HFFc6 (cell line): ENCODE data around the gene CIAPIN1. TPM values are rescaled to one million over a fixed set of nuclear protein-coding genes. Genes with fewer than 3 reads are reported as not detected.
"Not testable (repeated sequence)": the region's sequence is repeated elsewhere in the genome, so short reads cannot be mapped to it uniquely, and the experiment has no call there.

Experiments used
- DNase-seq: peaks from one replicate; pipeline ENCODE4 v3.0.0-alpha.2; 2018
- H3K27ac Mint-ChIP-seq: 2 replicates; pipeline ENCODE4 v1.8.0; 2020; ENCODE audit warnings: mild to moderate bottlenecking, mixed read lengths
- H3K27me3 Mint-ChIP-seq: 2 replicates; pipeline ENCODE4 v1.8.0; 2021; ENCODE audit warnings: mild to moderate bottlenecking, moderate library complexity, mixed read lengths; ENCODE audit not compliant: insufficient read depth
- H3K36me3 Mint-ChIP-seq: 2 replicates; pipeline ENCODE4 v1.8.0; 2021; ENCODE audit warnings: low read depth, mixed read lengths
- H3K4me1 Mint-ChIP-seq: 2 replicates; pipeline ENCODE4 v1.8.0; 2020; ENCODE audit warnings: low read depth, mixed read lengths
- H3K4me3 Mint-ChIP-seq: 2 replicates; pipeline ENCODE4 v1.8.0; 2020; ENCODE audit warnings: mild to moderate bottlenecking, moderate library complexity, mixed read lengths
- H3K9me3 Mint-ChIP-seq: 2 replicates; pipeline ENCODE4 v1.8.0; 2020; ENCODE audit warnings: mild to moderate bottlenecking, mixed read lengths
- total RNA-seq, 6 experiments: library from RNA; stranded (reverse); fragmentation: NEBNext Ultra II Directional; extraction: Animal tissue kit (Norgen Biotek cat#: 25700); gene quantifications; 2 replicates in 1 of 6; 3 replicates in 5 of 6; pipeline ENCODE4 v1.2.3, GENCODE V29; 2021
- TF ChIP-seq, protein P1 (sequence below): fragments of 200-600 bp; sonication (generic); IDR thresholded peaks from 2 replicates; pipeline ENCODE4 v1.5.0; 2021; ENCODE audit warnings: antibody characterized with exemption, mild to moderate bottlenecking

Gene CIAPIN1
- total RNA-seq, 6 experiments from 2014 or later, result 37.5 to 49.0 (median 46.8) TPM

DNA sequence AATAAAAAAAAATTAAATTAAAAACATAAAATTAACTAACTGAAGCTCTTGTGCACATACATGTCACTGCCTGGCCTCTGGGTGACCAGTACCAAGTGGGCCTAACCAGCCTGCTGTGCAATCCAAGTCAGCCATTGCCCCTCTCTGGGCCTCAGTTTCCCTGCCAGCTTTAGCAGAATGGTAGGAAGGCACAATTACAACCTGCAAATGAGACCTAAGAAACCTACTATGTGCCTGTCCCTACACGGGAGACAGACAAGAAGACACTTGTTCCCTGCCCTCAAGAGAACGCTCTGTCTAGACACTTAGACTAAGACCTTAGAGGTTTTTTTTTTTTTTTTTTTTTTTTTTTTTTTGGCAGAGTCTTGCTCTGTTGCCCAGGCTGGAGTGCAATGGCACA is 1.7 kb downstream of the CIAPIN1 start:
- H3K9me3 Mint-ChIP-seq, result peaks cover 7% of the 10 kb centered on the region
- peaks cover 17% of the 10 kb centered on the region for H3K36me3 Mint-ChIP-seq
- TF ChIP-seq, protein P1, sequence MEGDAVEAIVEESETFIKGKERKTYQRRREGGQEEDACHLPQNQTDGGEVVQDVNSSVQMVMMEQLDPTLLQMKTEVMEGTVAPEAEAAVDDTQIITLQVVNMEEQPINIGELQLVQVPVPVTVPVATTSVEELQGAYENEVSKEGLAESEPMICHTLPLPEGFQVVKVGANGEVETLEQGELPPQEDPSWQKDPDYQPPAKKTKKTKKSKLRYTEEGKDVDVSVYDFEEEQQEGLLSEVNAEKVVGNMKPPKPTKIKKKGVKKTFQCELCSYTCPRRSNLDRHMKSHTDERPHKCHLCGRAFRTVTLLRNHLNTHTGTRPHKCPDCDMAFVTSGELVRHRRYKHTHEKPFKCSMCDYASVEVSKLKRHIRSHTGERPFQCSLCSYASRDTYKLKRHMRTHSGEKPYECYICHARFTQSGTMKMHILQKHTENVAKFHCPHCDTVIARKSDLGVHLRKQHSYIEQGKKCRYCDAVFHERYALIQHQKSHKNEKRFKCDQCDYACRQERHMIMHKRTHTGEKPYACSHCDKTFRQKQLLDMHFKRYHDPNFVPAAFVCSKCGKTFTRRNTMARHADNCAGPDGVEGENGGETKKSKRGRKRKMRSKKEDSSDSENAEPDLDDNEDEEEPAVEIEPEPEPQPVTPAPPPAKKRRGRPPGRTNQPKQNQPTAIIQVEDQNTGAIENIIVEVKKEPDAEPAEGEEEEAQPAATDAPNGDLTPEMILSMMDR, result no peak
- no peak overlapping the region for H3K4me3 Mint-ChIP-seq
- no peak for DNase-seq
- no peak overlapping the region for H3K27ac Mint-ChIP-seq
- no peaks in the 10 kb centered on the region; the same call in 1 of the 2 replicates for H3K27me3 Mint-ChIP-seq
- H3K4me1 Mint-ChIP-seq, result peaks cover 31% of the 10 kb centered on the region

DNA sequence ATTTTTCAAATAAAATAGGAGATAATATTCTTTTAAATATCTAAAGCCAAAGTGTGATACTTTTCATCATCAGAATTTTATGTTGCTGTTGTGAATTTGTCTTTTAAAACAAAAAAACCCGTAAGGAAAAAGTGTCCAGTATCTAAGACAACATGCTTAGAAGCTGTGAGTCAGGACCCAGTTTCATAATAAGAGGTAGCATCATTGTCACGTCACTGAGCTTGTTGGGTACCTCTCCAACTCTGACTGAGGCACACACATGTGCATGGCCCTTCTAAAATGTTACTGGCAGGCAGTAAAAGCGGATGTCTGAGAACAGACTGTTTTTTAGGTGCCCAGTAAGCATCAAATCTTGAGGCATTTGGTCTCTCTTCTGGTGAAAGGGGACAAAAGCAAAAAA is 2.5 kb downstream of the CIAPIN1 start:
- peaks cover 15% of the 10 kb centered on the region for H3K9me3 Mint-ChIP-seq
- H3K27me3 Mint-ChIP-seq, result no peaks in the 10 kb centered on the region; the same call in 1 of the 2 replicates
- DNase-seq, result no peak
- H3K4me1 Mint-ChIP-seq, result peaks cover 31% of the 10 kb centered on the region
- no peak overlapping the region for H3K4me3 Mint-ChIP-seq
- peak overlapping the region; percentile 46; the same call in 1 of the 2 replicates for H3K27ac Mint-ChIP-seq
- H3K36me3 Mint-ChIP-seq, result peaks cover 25% of the 10 kb centered on the region
- TF ChIP-seq, protein P1, result no peak

DNA sequence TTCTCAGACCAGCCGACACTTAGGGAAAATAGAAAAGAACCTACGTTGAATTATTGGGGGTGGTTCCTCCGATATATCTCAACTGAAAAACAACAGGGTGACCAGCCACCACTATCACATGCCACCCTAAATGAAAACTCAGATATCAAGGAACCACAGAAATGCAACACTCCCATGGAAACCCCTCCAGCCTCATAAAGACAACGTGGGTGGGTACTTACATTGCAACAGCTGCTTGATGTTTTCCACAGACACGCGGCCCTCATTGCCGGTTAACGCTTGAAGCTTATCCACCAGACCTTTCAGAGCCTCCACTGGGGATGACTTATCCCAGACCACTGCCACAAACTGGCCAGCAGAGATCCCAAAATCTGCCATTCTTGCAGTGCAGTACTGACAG is 6.6 kb downstream of the CIAPIN1 start:
- H3K9me3 Mint-ChIP-seq, result peaks cover 16% of the 10 kb centered on the region
- H3K4me3 Mint-ChIP-seq, DNase-seq, H3K27me3 Mint-ChIP-seq, H3K4me1 Mint-ChIP-seq, H3K27ac Mint-ChIP-seq: not testable (repeated sequence)
- peaks cover 34% of the 10 kb centered on the region for H3K36me3 Mint-ChIP-seq

DNA sequence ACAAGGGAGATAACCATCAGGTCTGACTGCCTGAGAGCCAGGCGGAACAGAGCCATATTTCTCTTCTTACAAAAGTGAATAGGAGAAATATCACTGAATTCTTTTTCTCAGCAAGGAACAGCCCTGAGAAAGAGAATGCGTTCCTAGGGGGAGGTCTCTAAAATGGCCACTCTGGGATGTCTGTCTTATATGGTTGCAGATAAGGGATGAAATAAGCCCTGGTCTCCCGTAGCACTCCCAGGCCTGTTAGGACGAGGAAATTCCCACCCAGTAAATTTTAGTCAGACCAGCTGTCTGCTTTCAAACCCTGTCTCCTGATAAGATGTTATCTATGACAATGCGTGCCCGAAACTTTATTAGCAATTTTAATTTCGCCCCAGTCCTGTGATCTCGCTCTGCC is 7.2 kb downstream of the CIAPIN1 start:
- not testable (repeated sequence) for H3K4me1 Mint-ChIP-seq, DNase-seq, H3K27me3 Mint-ChIP-seq, H3K27ac Mint-ChIP-seq, H3K4me3 Mint-ChIP-seq
- H3K9me3 Mint-ChIP-seq, result peaks cover 16% of the 10 kb centered on the region
- peaks cover 34% of the 10 kb centered on the region for H3K36me3 Mint-ChIP-seq

- no peak for DNase-seq
- Mint-ChIP-seq H3K27ac (no peak overlapping the region), H3K9me3 (peaks cover 12% of the 10 kb centered on the region), H3K4me1 (no peaks in the 10 kb centered on the region), H3K27me3 (peaks cover 1% of the 10 kb centered on the region; the same call in 1 of the 2 replicates), H3K36me3 (peaks cover 35% of the 10 kb centered on the region), H3K4me3 (no peak overlapping the region)
- TF ChIP-seq, protein P1, result no peak
Measured at GRCh38 chr16:57435838-57436237, 11.3 kb downstream of the CIAPIN1 start.

- Mint-ChIP-seq H3K27me3 (peaks cover 1% of the 10 kb centered on the region; the same call in 1 of the 2 replicates), H3K4me1 (no peaks in the 10 kb centered on the region), H3K36me3 (peaks cover 26% of the 10 kb centered on the region), H3K4me3 (no peak overlapping the region), H3K9me3 (no peaks in the 10 kb centered on the region), H3K27ac (no peak overlapping the region)
- DNase-seq, result no peak
- TF ChIP-seq, protein P1, result no peak
Measured at GRCh38 chr16:57434003-57434402, 13.2 kb downstream of the CIAPIN1 start.

DNA sequence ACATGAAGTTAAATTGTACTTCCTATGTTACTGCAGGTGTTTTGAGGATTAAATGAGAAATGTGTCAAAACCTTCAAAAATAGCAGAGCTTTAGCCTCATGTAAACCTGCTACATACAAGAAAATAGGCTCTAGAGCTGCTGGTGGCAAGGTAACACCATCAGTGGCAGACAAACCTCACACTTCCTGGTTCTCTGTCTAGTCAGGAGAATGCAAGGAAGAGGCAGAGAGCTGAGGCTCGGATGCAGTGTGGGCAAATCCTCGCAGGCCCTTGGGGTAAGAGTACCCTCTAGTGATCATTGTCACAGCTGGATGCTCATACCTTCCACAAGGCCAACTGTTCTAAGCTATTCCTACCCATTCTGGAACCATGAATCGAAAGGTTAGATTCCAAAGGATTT is 14.2 kb downstream of the CIAPIN1 start:
- H3K4me1 Mint-ChIP-seq, result no peaks in the 10 kb centered on the region
- no peaks in the 10 kb centered on the region for H3K9me3 Mint-ChIP-seq
- peaks cover 1% of the 10 kb centered on the region; the same call in 1 of the 2 replicates for H3K27me3 Mint-ChIP-seq
- H3K4me3 Mint-ChIP-seq, result no peak overlapping the region
- TF ChIP-seq, protein P1, result no peak
- H3K27ac Mint-ChIP-seq, result no peak overlapping the region
- peaks cover 26% of the 10 kb centered on the region for H3K36me3 Mint-ChIP-seq
- DNase-seq, result no peak
